Fibroblast of upper back skin (primary cell): Measurements from ENCODE around the gene PTPRA.

Experiments
- DNase-seq: peaks from one replicate; pipeline ENCODE4 v3.0.0-alpha.2; 2013

PTPRA gene

GRCh38 chr20:2937902-2938301 lies 64.6 kb downstream of the PTPRA start:
- no peak for DNase-seq

GRCh38 chr20:2942439-2942838 lies 69.2 kb downstream of the PTPRA start:
- DNase-seq, result peak; percentile 59

GRCh38 chr20:2946988-2947961 lies 74.0 kb downstream of the PTPRA start:
- DNase-seq, result peak; percentile 38

- DNase-seq, result no peak
These were observed 75.7 kb downstream of the PTPRA start for GRCh38 chr20:2948968-2949367.

GRCh38 chr20:2952766-2953165 lies 79.5 kb downstream of the PTPRA start:
- DNase-seq, result no peak

- peak; percentile 52 for DNase-seq
These were observed 82.1 kb downstream of the PTPRA start for GRCh38 chr20:2955257-2955970.

- no peak for DNase-seq
These were observed 83.2 kb downstream of the PTPRA start for GRCh38 chr20:2956480-2956879.

- DNase-seq, result no peak
These were observed 94.6 kb downstream of the PTPRA start for GRCh38 chr20:2967841-2968240.

- DNase-seq, result no peak
These were observed 98.8 kb downstream of the PTPRA start for GRCh38 chr20:2972126-2972525.

GRCh38 chr20:2973574-2973973 lies 100.3 kb downstream of the PTPRA start:
- no peak for DNase-seq

- DNase-seq, result no peak
These were observed 105.2 kb downstream of the PTPRA start for GRCh38 chr20:2978519-2978918.

GRCh38 chr20:2981646-2982045 lies 108.4 kb downstream of the PTPRA start:
- DNase-seq, result no peak

- no peak for DNase-seq
These were observed 110.2 kb downstream of the PTPRA start for GRCh38 chr20:2983508-2983907.

GRCh38 chr20:2984028-2984501 lies 110.8 kb downstream of the PTPRA start:
- DNase-seq, result no peak

- DNase-seq, result peak; percentile 50
These were observed 111.8 kb downstream of the PTPRA start for GRCh38 chr20:2984956-2985661.

- DNase-seq, result no peak
These were observed 113.2 kb downstream of the PTPRA start for GRCh38 chr20:2986466-2986865.

- no peak for DNase-seq
These were observed 114.6 kb downstream of the PTPRA start for GRCh38 chr20:2987861-2988260.

- DNase-seq, result no peak
These were observed 118.3 kb downstream of the PTPRA start for GRCh38 chr20:2991532-2991931.

GRCh38 chr20:2993250-2993649 lies 120.0 kb downstream of the PTPRA start:
- DNase-seq, result no peak

- no peak for DNase-seq
These were observed 122.5 kb downstream of the PTPRA start for GRCh38 chr20:2995796-2996195.

GRCh38 chr20:2998728-2999127 lies 125.4 kb downstream of the PTPRA start:
- no peak for DNase-seq

GRCh38 chr20:3000852-3001523 lies 127.7 kb downstream of the PTPRA start:
- peak; percentile 40 for DNase-seq

GRCh38 chr20:3003416-3003815 lies 130.1 kb downstream of the PTPRA start:
- DNase-seq, result no peak
